Endothelial cell of umbilical vein (primary cell): ENCODE measurements around the gene SYNM.

Experiments used
- EZH2 ChIP-seq: IDR thresholded peaks from 2 replicates; pipeline ENCODE4 v1.6.1; 2012; ENCODE audit warnings: borderline replicate concordance, low read depth, mild to moderate bottlenecking, moderate library complexity, low read length, inconsistent platforms; ENCODE audit not compliant: severe bottlenecking
- FOS ChIP-seq: IDR thresholded peaks from 2 replicates; pipeline ENCODE4 v1.6.1; 2011; ENCODE audit warnings: mild to moderate bottlenecking, low read length, moderate library complexity, borderline replicate concordance; ENCODE audit not compliant: insufficient read depth
- GATA2 ChIP-seq: IDR thresholded peaks from 2 replicates; pipeline ENCODE4 v1.7.0; 2011; ENCODE audit warnings: low read depth, mild to moderate bottlenecking, moderate library complexity, mixed read lengths, low read length; ENCODE audit not compliant: insufficient read length, insufficient read depth
- JUN ChIP-seq: IDR thresholded peaks from 2 replicates; pipeline ENCODE4 v1.6.1; 2011; ENCODE audit warnings: borderline replicate concordance, low read depth; ENCODE audit not compliant: insufficient read length, insufficient read depth
- MYC ChIP-seq: IDR thresholded peaks from one replicate; pipeline ENCODE4 v1.6.1; 2011; ENCODE audit warnings: mild to moderate bottlenecking, low read depth, low read length
- POLR2A ChIP-seq: IDR thresholded peaks from 2 replicates; pipeline ENCODE4 v1.6.1; 2012; ENCODE audit warnings: low read depth, mild to moderate bottlenecking, control low read depth, low read length
- POLR2AphosphoS5 ChIP-seq: IDR thresholded peaks from 2 replicates; pipeline ENCODE4 v1.6.1; 2012; ENCODE audit warnings: low read depth, mild to moderate bottlenecking, control low read depth, low read length, moderate library complexity; ENCODE audit not compliant: insufficient read depth
- TF ChIP-seq, protein P1 (sequence below): IDR thresholded peaks from 2 replicates; pipeline ENCODE4 v1.6.1; 2011; ENCODE audit not compliant: insufficient read depth, insufficient read length
- TF ChIP-seq, protein P2 (sequence below), 2 donors: IDR thresholded peaks; 1 replicate in 1 of 2; 2 replicates in 1 of 2; pipeline ENCODE4 v1.5.1; 2011; ENCODE audit warnings: low read length in 2 of 2, mild to moderate bottlenecking in 2 of 2, moderate library complexity in 2 of 2, control low read depth in 1 of 2, inconsistent platforms in 1 of 2, low read depth in 1 of 2; ENCODE audit not compliant: insufficient read depth in 1 of 2; ENCODE audit errors: extremely low read depth in 1 of 2

DNA sequence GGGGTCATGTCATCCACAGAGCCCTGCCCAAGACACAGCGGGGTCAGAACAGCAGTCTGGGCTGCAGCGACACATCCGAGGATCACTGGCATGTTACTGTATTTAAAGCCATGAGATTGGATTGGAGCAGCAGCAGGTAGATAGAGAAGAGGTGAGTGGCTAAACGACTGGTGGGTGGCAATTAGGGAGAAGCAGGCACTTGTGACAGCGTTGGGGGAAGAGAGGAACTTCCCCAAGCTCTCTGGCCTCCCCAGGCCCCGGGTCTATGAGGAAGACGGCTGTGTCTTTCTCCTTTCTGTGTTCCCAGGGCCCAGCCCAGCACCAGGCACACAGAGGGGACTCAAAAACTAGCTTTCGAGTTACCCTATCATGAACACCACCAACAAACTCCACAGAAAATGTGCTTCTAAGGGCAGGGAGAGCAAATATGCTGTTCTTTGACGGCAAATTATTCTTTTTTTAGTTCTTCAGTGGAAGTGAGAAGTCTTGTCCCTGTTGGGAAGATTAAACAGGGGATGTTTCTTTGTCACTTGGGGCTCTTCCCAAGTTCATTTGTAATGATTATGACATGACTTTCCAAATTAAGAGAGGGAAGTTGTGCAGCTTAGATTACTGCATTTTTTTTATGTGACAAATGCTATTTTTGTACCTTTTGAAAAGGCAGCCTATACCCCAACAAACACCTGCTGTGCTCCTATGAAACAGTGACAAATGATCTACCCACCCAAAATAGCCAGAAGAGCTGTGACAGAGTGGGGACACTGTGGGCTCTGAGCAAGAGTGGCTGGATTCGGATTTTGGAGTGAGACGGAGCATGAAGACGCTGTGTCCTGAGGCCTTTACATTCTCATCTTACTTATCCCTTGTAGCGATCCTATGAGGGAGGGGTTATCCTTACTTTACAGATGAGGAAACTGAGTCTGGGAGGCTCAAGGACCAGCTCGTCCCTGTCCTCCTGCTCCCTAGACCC is 7.2 kb upstream of the SYNM start:
- TF ChIP-seq POLR2A (no peak), FOS (no peak), POLR2AphosphoS5 (no peak), MYC (no peak), EZH2 (no peak), GATA2 (no peak), JUN (no peak)
- TF ChIP-seq, protein P1, sequence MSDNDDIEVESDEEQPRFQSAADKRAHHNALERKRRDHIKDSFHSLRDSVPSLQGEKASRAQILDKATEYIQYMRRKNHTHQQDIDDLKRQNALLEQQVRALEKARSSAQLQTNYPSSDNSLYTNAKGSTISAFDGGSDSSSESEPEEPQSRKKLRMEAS, result no peak
- TF ChIP-seq, protein P2, sequence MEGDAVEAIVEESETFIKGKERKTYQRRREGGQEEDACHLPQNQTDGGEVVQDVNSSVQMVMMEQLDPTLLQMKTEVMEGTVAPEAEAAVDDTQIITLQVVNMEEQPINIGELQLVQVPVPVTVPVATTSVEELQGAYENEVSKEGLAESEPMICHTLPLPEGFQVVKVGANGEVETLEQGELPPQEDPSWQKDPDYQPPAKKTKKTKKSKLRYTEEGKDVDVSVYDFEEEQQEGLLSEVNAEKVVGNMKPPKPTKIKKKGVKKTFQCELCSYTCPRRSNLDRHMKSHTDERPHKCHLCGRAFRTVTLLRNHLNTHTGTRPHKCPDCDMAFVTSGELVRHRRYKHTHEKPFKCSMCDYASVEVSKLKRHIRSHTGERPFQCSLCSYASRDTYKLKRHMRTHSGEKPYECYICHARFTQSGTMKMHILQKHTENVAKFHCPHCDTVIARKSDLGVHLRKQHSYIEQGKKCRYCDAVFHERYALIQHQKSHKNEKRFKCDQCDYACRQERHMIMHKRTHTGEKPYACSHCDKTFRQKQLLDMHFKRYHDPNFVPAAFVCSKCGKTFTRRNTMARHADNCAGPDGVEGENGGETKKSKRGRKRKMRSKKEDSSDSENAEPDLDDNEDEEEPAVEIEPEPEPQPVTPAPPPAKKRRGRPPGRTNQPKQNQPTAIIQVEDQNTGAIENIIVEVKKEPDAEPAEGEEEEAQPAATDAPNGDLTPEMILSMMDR (IDR thresholded peaks at IDR 0.05; ENCODE audit: extremely low read depth in 1 of 2, insufficient read depth in 1 of 2, low read depth in 1 of 2, low read length in 2 of 2), result no peak
